A673 (cell line): Measurements from ENCODE around the gene SEMA6B. TPM values are rescaled to one million over a fixed set of nuclear protein-coding genes. Genes with fewer than 3 reads are reported as not detected.

Experiments
- BruUV-seq: library from RNA; stranded (reverse); fragments of 400-500 nt; replicated peaks from 2 replicates; lab custom pipeline; 2021; lab: Mats Ljungman, UMichigan
- CTCF ChIA-PET: fragments of 300-600 bp; sonication (Branson Sonifier 250); formaldehyde crosslinking; loops from one replicate; lab custom pipeline; 2022; ENCODE audit warnings: antibody characterized with exemption; lab: Charles Lee
- POLR2A ChIA-PET: fragments of 300-600 bp; sonication (Branson Sonifier 250); formaldehyde crosslinking; loops from one replicate; lab custom pipeline; 2022; ENCODE audit warnings: antibody characterized with exemption; ENCODE audit not compliant: low non-redundant PET; lab: Charles Lee
- DNase-seq: peaks from one replicate; pipeline ENCODE4 v3.0.0-alpha.2; 2015; ENCODE audit warnings: low spot score
- H3K27ac ChIP-seq: fragments of 200-600 bp; sonication (generic); 2 replicates; pipeline ENCODE4 v1.5.1; 2016; ENCODE audit warnings: mixed run types, low read depth, mild to moderate bottlenecking, mixed read lengths, antibody characterized with exemption, low read length; ENCODE audit not compliant: poor library complexity, severe bottlenecking
- H3K27me3 ChIP-seq: fragments of 200-600 bp; sonication (generic); replicated peaks from 2 replicates; pipeline ENCODE4 v1.6.1; 2017; ENCODE audit warnings: mixed run types, low read depth, mild to moderate bottlenecking, mixed read lengths, antibody characterized with exemption, low read length; ENCODE audit not compliant: insufficient read depth, poor library complexity
- H3K36me3 ChIP-seq: fragments of 200-600 bp; sonication (generic); 2 replicates; pipeline ENCODE4 v1.6.1; 2016; ENCODE audit warnings: mixed run types, mild to moderate bottlenecking, mixed read lengths, antibody characterized with exemption, low read length; ENCODE audit not compliant: insufficient read depth, poor library complexity, severe bottlenecking
- H3K4me1 ChIP-seq: fragments of 200-600 bp; sonication (generic); 2 replicates; pipeline ENCODE4 v1.6.1; 2017; ENCODE audit warnings: mixed run types, mild to moderate bottlenecking, mixed read lengths, antibody characterized with exemption, low read length; ENCODE audit not compliant: insufficient read depth, poor library complexity, severe bottlenecking
- H3K4me3 ChIP-seq: fragments of 200-600 bp; sonication (generic); 2 replicates; pipeline ENCODE4 v1.5.1; 2016; ENCODE audit warnings: low read depth, mixed run types, mild to moderate bottlenecking, mixed read lengths, low read length; ENCODE audit not compliant: poor library complexity, severe bottlenecking
- H3K9me3 ChIP-seq: fragments of 200-600 bp; sonication (generic); 2 replicates; pipeline ENCODE4 v1.6.1; 2016; ENCODE audit warnings: mixed run types, low read depth, mild to moderate bottlenecking, mixed read lengths, antibody characterized with exemption, low read length; ENCODE audit not compliant: poor library complexity, severe bottlenecking
- CTCF ChIP-seq: fragments of 300-800, 200-600 bp; sonication (generic); conservative IDR thresholded peaks from 2 replicates; pipeline ENCODE4 v1.5.1; 2017; ENCODE audit warnings: low read depth, mild to moderate bottlenecking, antibody characterized with exemption, low read length, moderate library complexity, mixed read lengths
- EZH2 ChIP-seq: fragments of 200-600 bp; sonication (generic); IDR thresholded peaks from 2 replicates; pipeline ENCODE4 v1.6.1; 2017; ENCODE audit warnings: borderline replicate concordance, low read depth, mild to moderate bottlenecking, mixed read lengths, antibody characterized with exemption, low read length; ENCODE audit not compliant: poor library complexity, severe bottlenecking
- intact Hi-C: fragments of 100-400 bp; cut with micrococcal nuclease; formaldehyde crosslinking; loops from one replicate; pipeline ENCODE4 v1.10.0; 2022; ENCODE audit not compliant: unreplicated experiment
- total RNA-seq: library from RNA; stranded (reverse); gene quantifications from 2 replicates; pipeline ENCODE4 v1.2.3, GENCODE V29; 2021

The SEMA6B gene
- total RNA-seq, 1 experiment from 2014 or later = 9.2 TPM

DNA sequence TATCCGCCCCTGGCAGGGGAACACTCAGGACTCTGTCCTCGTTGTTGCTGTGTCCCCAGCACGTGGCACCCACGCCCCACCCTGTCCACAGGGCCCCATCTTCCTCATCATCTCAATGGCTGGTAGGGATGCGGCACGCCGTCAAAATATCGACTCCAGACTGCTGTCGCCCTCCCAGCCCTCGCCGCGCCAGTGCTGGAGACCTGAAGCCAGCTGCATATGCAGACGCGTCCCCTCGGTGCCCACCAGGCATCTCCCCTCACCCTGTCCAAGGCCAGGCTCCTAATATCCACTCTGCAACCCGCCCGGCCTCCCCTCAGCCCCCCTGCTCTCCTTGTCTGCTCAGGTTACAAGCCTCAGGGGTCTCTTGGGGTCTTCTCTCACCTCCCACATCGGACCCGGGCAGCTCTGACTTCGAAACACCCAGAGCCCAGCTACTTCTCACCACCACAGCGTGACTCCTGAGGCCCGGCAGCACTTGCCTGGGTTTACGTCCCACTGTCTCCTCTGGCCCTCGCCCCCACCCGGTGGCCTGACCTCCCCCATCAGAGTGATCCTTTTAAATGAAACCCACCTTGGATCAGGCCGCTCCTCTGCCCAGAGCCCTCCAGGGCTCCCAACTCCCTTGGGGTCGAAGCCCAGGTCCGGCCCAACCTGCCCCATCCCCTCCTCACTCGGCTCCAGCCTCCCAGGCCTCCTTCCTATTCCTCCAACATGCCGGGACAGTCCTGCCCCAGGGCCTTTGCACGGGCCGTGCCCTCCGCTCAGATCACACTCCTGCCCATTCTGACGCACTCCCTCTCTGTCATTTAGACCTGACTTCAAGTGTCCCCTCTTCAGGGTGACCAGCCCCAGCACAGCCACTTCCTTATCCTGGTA, 53.7 kb downstream of the SEMA6B start:
- no peak overlapping the region for H3K4me3 ChIP-seq
- TF ChIP-seq EZH2 (no peak), CTCF (no peak)
- POLR2A ChIA-PET = no interaction called here
- CTCF ChIA-PET = no interaction called here
- H3K36me3 ChIP-seq = peaks cover 6% of the 10 kb centered on the region
- H3K27me3 ChIP-seq = no peaks in the 10 kb centered on the region
- intact Hi-C loops = no loop called here
- H3K27ac ChIP-seq = no peak overlapping the region
- no peaks in the 10 kb centered on the region for H3K9me3 ChIP-seq
- no peaks in the 10 kb centered on the region for H3K4me1 ChIP-seq
- no TSS peak for BruUV-seq
- DNase-seq = no peak

DNA sequence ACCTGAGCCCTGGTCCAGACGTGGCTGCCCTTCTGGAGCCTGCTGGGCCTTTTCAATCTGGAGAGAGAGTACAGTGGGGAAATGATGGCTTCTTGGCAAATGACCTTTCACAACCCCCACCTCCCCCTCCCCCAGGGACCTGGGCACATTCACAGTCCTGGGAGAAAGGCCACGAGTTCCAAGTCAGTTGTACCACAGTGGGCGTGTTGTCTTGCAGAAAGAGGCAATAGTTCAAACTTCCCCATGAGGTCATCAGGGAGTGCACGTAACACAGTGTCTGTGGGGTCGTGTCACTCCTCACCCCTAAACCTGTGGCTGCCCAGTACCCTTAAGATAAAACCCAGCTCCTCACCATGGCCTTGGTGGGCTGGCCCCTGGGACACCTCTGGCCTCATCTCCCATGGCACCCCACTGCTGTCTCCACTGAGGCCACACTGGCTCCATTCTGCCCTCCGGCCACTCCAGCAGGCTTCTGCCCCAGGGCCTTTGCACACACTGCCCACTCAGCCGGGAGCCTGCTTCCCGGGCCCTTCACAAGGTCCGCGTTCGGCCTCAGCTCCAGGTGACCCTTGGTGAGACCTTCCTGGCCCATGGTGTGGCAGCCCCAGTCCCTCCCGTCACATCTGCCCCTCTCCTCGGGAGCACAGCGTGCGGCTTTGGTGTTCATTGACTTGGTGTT, 54.5 kb downstream of the SEMA6B start:
- Histone ChIP-seq H3K27ac (no peak overlapping the region), H3K27me3 (no peaks in the 10 kb centered on the region), H3K36me3 (peaks cover 6% of the 10 kb centered on the region), H3K4me3 (no peak overlapping the region), H3K9me3 (no peaks in the 10 kb centered on the region), H3K4me1 (no peaks in the 10 kb centered on the region)
- intact Hi-C loops = no loop called here
- BruUV-seq = no TSS peak
- POLR2A ChIA-PET = no interaction called here
- DNase-seq = no peak
- CTCF ChIA-PET = no interaction called here
- no peak for TF ChIP-seq CTCF
- no peak for TF ChIP-seq EZH2

GRCh38 chr19:4504297-4504701, 55.2 kb downstream of the SEMA6B start:
- POLR2A ChIA-PET = no interaction called here
- BruUV-seq = no TSS peak
- CTCF ChIA-PET = no interaction called here
- Histone ChIP-seq H3K27ac (no peak overlapping the region), H3K36me3 (peaks cover 6% of the 10 kb centered on the region), H3K4me3 (no peak overlapping the region), H3K4me1 (no peaks in the 10 kb centered on the region), H3K27me3 (no peaks in the 10 kb centered on the region), H3K9me3 (no peaks in the 10 kb centered on the region)
- no peak for DNase-seq
- TF ChIP-seq CTCF (no peak), EZH2 (no peak)
- intact Hi-C loops = no loop called here
